Measurements from ENCODE around the gene TLDC2.

TLDC2 gene

DNA sequence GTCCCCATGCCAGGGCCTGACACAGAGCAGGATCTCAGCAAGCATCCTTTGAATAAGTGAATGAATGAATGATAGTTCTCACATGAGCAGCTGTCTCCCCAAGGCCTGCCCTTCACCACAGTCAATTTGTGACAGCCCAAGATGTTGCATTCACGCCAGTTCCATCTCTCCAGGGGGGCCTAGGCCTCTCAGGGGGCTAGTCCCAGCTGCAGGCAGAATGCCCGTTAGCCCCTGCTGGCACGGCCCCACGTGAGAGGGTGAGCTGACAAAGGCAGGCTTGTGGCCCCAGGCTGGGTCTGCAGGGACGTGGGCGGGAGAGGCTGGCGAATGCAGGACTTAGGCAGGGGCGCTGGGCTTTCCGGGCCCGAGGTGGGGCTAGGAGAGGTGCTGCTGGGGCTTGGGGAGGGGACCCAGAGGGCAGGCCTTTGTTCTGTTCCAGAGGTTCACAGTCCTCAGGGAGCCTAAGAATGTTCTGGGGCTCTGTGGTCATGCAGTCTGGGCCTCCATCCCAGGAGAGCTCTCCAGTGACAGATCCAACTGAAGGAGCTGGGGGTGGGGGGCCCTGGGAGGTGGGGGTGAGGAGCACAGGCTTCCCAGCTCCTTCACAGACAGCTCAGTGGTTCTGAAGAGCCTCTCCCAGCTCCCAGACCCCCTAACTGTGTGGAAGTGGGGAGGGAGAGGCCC is 30.5 kb upstream of the TLDC2 start:
- H3K4me3 ChIP-seq (ENCODE audit: low read length) = no peak overlapping the region

DNA sequence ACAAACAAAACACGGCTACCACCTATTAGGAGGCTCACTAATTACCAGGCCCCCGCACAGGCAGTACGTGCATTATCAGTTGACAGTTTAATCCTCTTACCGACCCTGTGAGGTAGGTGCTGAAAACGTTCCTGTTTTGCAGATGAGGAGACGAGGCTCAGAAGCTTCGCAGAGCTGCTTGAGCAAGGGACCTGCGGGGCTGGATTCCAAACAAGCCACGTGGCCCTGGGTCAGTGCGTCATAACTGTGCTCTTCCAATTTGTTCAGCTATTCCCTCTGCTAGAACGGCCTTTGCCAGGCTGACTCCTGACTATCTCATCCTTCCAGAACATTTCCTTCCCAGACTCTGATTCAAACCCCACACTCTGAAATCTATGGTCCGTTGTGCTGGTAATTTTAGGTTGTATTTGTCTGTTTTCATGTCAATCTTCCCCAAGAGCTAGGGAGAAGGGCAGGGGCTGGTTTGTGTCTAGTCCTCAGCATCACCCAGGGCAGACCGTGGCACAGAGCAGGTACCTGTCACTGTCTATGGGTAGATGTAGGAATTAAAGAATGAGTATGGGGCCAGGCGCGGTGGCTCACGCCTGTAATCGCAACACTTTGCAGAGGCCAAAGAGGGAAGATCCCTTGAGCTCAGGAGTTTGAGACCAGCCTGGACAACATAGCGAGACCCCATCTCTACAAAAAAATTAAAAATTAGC is 28.8 kb upstream of the TLDC2 start:
- peak; percentile 95 for DNase-seq (ENCODE audit: low read depth)
- TF ChIP-seq CTCF (IDR thresholded peaks at IDR 0.05; ENCODE audit: insufficient read depth, low read depth, low read length, missing control alignments) = no peak
- no peak overlapping the region for H3K4me3 ChIP-seq (ENCODE audit: low read length)

More for the DNA sequence above, 30.5 kb upstream of the TLDC2 start:
- no peak for DNase-seq (ENCODE audit: low read depth)
- no peak for TF ChIP-seq CTCF (IDR thresholded peaks at IDR 0.05; ENCODE audit: insufficient read depth, low read depth, low read length, missing control alignments)

DNA sequence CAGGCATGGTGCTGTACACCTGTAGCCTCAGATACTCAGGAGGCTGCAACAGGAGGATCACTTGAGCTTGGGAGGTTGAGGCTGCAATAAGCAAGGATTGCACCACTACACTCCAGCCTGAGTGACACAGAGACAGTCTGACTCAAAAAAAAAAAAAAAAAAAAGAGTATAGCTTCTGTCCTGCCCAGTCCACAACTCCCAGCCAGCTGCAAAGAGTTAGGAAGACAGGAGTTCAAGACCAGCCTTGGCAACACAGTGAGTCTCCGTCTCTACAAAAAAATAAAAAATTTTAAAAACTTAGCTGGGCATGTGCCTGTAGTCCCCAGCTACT is 28.3 kb upstream of the TLDC2 start:
- TF ChIP-seq CTCF (IDR thresholded peaks at IDR 0.05; ENCODE audit: insufficient read depth, low read depth, low read length, missing control alignments) = no peak
- peak; percentile 64 for DNase-seq (ENCODE audit: low read depth)
- H3K4me3 ChIP-seq (ENCODE audit: low read length) = no peak overlapping the region

GRCh38 chr20:36848078-36848660 is 27.8 kb upstream of the TLDC2 start:
- no peak for TF ChIP-seq CTCF (IDR thresholded peaks at IDR 0.05; ENCODE audit: insufficient read depth, low read depth, low read length, missing control alignments)
- no peak overlapping the region for H3K4me3 ChIP-seq (ENCODE audit: low read length)
- DNase-seq (ENCODE audit: low read depth) = peak; percentile 61

- no peak overlapping the region for H3K4me3 ChIP-seq (ENCODE audit: low read length)
- DNase-seq (ENCODE audit: low read depth) = no peak
- no peak for TF ChIP-seq CTCF (IDR thresholded peaks at IDR 0.05; ENCODE audit: insufficient read depth, low read depth, low read length, missing control alignments)
These were observed 27.3 kb upstream of the TLDC2 start for GRCh38 chr20:36848677-36849076.

DNA sequence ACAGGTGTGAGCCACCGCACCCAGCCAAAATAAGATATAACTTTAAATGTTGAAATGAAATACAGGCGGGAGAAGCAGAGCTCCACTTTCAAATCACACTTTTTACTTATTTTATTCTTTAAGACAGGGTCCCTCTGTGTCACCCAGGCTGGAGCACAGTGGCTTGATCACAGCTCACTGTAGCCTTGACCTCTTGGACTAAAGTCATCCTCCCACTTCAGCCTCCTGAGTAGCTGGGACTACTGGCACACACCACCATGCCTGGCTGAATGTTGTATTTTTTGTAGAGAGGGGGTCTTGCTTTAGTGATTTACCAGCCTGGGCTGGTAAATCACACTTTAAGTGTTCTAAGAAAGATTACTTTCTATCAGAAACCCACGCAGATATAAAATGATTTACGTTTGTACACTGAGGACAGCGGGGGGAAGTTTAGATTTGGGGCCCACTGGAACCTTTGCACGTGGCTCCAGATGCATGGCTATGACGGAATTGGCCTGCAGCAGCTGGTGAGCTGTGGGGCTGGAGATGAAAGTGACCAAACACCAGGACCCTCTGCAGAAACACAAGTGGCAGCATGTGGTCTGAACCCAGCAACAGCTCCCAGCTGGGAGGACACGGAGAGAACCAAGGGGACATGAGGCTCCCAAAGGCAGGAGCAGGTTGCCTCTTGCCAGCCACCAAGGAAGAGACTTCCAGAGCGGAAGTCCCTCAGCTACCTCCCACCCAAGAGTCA is 26.4 kb upstream of the TLDC2 start:
- DNase-seq (ENCODE audit: low read depth) = no peak
- H3K4me3 ChIP-seq (ENCODE audit: low read length) = no peak overlapping the region
- TF ChIP-seq CTCF (IDR thresholded peaks at IDR 0.05; ENCODE audit: insufficient read depth, low read depth, low read length, missing control alignments) = no peak
